MM.1S (cell line): ENCODE results near the gene MYO1F.

Experiments
- CTCF ChIP-seq: fragments of 300-600 bp; sonication (generic); IDR thresholded peaks from 2 replicates; pipeline ENCODE4 v1.5.1; 2016; ENCODE audit warnings: antibody characterized with exemption, low read length, mixed read lengths
- EZH2 ChIP-seq: fragments of 300-600 bp; sonication (generic); optimal IDR thresholded peaks from 2 replicates; pipeline ENCODE3; 2017; ENCODE audit warnings: low read depth, mild to moderate bottlenecking, antibody characterized with exemption, low read length, mixed read lengths
- EZH2phosphoT487 ChIP-seq: fragments of 300-600 bp; sonication (generic); IDR thresholded peaks from 2 replicates; pipeline ENCODE4 v1.6.1; 2018; ENCODE audit warnings: antibody characterized with exemption, low read length

- no peak for TF ChIP-seq CTCF
- no peak for TF ChIP-seq EZH2
- TF ChIP-seq EZH2phosphoT487, result no peak
Observed at GRCh38 chr19:8526345-8527091, 50.7 kb downstream of the MYO1F start.
